Kidney glomerular epithelial cell (primary cell): ENCODE data around the gene BCL11A.

Source experiments
- DNase-seq: peaks from one replicate; lab custom pipeline; 2025; lab: John Stamatoyannopoulos, UW

BCL11A gene

DNA sequence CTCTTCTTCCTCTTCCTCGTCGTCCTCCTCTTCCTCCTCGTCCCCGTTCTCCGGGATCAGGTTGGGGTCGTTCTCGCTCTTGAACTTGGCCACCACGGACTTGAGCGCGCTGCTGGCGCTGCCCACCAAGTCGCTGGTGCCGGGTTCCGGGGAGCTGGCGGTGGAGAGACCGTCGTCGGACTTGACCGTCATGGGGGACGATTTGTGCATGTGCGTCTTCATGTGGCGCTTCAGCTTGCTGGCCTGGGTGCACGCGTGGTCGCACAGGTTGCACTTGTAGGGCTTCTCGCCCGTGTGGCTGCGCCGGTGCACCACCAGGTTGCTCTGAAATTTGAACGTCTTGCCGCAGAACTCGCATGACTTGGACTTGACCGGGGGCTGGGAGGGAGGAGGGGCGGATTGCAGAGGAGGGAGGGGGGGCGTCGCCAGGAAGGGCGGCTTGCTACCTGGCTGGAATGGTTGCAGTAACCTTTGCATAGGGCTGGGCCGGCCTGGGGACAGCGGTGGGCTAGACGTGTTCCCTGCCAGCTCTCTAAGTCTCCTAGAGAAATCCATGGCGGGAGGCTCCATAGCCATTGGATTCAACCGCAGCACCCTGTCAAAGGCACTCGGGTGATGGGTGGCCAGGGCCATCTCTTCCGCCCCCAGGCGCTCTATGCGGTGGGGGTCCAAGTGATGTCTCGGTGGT is 91.9 kb downstream of the BCL11A start:
- DNase-seq = no peak

DNA sequence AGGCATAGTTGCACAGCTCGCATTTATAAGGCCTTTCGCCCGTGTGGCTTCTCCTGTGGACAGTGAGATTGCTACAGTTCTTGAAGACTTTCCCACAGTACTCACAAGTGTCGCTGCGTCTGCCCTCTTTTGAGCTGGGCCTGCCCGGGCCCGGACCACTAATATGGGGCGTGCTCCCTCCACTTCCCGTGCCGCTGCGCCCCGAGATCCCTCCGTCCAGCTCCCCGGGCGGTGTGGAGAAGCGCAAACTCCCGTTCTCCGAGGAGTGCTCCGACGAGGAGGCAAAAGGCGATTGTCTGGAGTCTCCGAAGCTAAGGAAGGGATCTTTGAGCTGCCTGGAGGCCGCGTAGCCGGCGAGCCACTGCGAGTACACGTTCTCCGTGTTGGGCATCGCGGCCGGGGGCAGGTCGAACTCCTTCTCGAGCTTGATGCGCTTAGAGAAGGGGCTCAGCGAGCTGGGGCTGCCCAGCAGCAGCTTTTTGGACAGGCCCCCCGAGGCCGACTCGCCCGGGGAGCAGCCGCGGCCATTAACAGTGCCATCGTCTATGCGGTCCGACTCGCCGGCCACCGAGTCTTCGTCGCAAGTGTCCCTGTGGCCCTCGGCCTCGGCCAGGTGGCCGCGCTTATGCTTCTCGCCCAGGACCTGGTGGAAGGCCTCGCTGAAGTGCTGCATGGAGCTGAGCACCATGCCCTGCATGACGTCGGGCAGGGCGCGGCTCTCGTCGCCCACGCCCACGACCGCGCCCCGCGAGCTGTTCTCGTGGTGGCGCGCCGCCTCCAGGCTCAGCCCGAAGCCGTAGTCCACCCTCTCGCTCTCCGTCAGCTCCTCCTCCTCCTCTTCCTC is 92.7 kb downstream of the BCL11A start:
- DNase-seq = no peak

DNA sequence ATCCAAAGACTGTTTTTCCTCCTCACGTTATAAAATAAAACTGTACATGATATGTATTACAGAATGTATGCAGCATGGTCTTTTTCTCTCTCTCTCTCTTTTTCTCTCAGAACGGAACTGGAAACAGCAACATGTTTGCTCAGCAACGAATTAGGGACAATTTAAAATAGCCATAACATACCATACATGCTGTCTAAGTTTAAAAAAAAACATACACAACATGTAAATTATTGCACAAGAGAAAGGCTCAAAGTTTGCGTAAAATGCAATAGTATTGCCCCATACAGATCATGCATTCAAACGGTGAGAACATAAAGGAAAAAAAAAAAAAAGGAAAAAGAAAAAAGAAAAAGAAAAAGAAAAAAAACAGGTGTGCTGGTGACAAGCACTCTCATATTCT is 93.6 kb downstream of the BCL11A start:
- DNase-seq = no peak

DNA sequence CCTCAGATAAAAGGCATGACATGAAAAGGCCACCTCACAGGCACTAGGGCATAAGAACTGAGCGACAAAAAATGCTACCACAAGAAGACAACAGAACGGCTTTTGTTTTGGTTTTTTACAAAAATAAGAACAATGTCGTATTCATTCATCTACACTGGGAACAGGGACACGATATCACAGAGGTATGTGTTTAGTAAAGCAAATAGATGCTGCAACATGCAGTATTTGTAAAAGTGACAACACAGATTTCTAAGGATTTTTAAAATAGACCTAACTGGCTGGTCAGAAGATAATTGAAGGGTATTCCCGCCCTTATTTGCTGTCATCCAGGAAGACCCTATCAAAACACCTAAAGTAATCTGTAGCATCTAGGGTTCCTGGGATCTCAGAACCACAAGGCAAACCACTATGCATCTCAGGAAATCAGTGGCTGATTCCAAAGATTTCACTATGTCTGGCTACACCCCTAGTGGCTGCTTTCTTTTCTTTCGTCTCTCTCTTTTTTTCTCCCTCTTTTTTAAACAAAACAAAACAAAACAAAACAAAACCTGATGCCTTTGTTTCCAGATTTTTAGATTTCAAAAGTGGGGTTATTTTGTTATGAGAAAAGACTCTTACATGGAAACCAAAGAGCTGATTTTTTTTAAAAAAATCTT is 97.2 kb downstream of the BCL11A start:
- no peak for DNase-seq

DNA sequence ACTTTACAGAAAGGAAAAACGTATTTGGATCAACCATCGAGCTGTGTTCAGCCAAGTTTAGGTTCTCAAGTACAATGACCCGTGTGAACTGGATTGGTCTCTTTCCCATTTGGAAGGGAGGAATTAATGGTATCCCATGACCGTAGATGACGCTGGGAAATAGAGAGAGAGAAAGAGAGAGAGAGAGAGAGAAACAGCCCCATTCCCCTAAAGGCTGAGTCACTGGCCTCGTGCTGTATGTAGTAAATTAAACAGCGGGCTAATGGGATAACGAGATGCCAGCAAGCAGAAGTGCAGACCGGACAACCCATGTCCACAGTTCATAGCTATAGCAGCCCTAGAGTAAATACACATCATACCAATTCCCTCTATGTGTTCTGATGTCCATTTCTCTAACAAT is 99.6 kb downstream of the BCL11A start:
- DNase-seq = no peak

DNA sequence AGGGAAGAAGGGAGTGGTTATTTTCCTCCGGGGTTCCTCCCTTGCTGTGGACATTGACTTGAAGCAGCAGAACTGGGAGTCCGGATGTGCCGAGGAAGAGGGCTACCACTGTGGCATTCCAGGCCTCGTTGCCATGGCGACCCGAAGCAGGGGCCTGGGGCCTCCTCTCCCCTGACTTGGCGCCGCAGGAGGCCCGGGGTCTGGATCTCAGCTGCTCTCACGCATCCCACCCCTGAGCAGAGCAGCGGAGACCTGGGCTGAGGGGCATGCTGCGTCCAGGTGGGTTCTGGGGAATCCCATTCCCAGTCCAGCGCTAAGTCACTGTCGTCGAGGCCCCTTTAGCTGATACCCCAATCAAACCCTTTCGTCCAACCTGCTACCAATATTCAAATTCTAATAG is 100.2 kb downstream of the BCL11A start:
- DNase-seq = no peak

DNA sequence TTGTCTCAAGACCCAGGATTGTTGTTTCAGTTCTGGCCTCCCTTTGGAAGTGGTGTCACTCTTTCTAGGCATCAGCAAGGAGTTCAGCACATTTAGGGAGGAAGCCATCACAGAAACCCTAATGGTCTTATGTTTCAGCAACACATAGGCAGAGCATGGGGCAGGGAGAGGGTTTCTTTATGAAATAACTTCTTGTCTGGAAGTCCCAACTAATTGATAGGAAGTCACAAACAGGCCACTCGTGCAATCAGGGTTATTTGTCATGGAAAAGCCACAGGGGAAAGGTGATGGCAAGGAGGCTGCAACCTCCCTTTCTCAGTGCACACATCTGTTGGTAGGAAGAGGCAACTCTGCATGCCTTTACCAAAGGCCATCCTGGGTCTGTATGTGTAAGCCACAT is 103.0 kb downstream of the BCL11A start:
- DNase-seq = no peak

DNA sequence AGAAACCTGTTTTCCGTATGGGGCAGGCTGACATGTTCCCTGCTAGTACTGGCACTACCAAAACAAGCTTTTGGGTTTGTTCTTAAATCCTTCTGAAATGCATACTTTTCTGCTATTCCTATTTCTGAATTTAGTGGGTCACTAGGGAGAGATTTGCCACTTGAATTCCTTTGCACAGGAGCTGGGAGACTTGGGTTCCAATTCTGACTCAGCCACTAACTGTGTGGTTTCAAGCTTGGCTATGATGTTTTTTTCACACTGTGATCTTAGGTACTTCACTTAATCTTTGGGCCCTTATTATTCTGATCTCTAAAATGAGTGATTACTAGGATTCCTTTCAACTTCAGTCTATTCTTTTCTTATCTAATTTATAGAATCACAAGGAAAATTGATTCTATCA is 105.5 kb downstream of the BCL11A start:
- no peak for DNase-seq

DNA sequence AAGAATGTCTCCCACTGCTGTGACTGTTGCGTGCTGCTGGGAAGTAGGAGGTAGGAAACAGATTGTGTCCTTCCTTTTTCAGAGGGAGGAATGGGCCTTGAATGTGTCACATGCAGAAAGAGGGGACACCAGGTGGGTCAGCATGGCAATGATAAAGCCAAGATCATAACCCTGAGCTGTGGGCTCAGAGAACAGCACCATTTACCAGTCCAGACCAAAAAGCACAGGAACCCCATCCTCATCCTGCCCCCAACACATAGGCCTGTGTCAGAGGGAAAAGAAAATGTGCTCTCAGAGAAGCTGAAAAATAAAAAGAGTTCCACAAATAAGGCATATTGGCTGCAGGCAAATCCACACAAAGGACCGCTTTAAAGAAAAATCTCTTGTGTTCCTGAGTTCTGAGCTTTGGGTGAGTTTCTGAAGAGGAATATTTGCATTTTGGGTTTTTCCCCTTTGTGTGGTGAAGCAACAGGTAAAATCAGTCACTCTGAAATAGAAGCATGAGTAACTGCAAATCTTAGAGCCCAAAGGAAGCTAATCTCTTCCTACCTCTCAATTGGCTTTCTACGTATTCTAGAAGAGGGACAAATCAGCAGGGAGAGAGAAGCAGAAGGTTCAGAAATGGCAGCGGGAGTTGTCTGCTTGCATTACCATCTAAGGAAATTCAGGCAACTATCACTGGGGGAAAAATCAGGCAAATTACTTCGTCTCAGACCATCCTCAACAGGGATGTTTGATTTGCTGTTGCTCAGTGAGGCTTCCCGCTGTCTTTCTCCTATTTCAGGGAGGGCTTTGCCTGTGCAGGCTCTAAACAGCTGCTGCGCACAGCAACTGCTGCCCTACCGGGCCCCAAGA is 106.8 kb downstream of the BCL11A start:
- DNase-seq = no peak

DNA sequence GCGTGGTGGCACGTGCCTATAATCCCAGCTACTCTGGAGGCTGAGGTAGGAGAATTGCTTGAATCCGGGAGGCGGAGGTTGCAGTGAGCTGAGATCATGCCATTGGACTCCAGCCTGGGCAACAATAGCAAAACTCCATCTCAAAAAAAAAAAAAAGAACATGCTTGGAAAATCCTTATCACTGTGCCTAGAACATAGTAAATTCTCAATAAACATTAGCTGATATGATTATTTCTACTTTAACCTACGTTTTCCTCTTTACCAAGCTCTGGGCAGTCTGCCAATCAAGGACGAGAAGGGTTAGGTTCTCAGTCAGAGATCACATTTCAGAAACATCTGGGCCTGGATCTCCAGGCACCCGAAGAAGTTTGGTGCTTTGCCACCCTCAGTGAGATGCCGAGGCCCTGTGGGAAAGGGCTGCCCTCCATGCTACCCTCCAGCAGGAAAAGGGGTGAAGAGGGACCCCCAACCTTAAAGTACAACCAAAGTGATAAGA is 107.7 kb downstream of the BCL11A start:
- no peak for DNase-seq

DNA sequence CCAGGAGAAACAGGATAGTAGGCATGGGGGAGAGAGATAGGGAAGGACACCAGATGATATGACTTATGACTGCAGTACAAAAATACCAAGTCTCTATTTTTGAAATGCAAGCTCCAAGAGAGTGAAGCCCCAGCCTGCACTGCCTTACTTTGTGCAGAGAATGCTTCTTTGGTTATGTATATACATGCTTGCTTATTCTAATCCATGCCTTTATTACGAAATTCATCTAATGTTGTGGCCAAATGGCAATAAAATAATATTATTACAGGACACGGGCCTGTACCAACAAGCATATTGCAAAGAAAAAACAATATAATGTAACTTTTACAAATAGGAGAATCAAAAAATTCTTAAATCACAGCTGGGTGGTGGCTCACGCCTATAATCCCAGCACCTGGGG is 110.8 kb downstream of the BCL11A start:
- DNase-seq = no peak

DNA sequence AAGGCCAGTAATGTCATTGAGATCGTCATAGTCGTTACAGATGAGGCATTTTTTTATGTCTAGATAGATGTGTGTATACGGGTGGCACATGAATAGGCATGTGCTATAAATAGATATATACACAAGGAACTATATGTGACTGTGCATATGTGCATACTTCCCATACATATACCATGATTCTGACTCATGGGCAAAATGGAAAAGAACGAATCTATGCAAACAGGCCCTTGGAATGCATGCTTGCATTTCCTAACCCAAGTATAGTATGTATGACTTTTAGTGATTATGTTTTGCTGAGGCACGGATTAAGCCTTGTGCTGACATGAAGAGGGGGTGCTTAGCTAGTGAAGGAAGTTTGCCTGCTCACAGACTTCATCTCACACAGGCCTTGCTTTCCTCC is 111.7 kb downstream of the BCL11A start:
- no peak for DNase-seq

DNA sequence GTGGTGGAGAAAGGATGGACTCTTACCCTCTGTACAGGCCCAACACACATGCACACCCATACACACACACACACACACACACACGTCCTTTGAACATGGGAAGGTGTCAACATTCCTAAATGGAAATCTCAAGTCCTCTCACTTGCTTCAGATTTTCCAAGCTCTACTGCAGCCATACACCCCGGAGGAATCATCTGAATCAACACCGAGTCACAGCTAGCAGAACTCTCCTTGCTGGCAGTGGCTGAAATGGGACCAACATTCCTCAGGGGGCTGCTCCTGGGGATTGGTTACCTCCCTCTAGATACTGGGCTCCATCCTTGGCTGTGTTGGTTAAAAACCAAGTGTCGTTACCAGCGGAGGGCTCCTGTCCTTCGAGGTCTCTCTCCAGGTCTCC is 112.7 kb downstream of the BCL11A start:
- DNase-seq = no peak

DNA sequence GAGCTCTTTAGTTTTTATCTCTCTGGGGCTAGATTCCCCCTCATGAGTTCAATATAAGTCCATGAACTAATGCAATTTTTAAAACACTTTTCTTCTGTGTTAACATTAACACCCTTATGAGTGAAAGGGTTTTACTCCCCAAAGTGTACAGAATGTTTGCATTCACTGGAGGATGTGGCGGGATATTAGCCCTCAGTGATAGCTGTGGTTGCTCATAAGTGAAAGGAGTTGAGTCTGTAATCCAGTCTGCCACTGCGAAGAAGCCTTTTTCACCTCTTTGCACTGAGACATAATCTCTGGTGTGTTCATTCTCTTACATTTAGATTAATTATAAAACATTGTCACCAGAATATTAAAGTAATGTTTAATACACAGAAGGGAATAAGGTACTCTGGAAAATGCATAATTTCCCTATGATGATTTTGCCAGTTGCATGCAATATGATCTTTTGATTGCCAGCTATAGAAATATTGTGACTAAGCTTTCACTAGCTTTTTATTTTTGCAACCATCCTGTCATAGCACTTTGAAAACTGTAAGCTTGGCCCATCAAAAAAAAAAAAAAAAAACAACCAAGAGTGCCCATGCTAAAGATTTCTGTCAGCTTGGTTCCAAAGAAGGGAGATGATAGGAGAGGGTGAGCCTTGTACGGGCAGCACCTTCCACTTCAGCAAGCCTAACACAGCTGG is 113.2 kb downstream of the BCL11A start:
- no peak for DNase-seq

DNA sequence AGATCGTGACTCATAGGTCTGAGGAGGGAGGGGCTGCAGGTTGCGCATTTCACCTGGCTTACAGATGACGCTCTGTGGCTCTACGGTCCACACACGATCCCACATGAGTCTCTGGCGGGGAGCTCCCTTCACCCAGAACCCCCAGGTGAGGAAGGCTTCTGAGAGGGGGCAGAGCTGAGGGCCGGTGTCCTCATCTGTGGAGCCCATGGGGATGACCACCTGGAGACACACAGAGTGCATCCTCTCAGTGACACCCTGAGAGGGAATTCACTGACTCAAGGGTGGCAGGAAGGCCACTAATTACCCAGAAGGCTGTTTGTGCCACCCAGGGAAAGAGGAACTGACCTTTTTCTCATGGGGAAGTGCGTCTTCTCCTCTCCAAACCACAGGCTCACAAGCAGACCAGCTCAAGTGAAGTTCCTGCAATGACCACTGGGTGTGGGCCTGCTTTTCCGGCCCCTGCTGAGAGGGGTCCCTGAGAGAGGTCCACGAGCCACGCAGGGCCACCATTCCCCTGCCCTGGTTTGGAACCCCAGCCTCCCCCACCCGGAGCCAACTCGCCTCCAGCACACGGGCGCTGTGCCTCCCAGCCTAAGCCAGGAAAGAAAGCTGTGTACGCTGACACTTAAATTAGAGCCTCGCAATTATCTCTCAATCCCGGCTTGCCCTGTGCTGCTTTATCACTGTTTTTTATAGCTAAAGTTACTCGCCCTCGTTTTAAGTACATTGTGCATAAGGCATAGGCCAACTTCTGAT is 114.1 kb downstream of the BCL11A start:
- no peak for DNase-seq

DNA sequence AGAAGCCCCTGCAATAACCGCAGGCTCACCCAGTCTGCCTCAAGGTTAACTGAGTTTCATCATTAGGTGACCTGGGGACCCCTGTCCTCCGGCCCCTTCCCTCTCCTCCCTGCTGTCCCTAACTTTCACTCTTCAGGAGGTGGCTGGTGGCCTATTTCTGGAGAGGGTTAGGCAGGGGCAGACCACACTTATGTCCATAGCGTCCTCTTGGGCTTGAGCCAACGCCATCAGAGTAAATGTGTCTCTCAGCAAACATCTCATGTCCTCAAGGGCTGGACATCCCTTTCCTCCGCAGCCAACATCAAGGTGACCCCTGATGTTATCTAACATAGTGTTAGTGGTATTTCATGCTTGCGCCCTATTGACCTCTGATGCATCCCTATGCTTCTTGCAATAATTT is 114.8 kb downstream of the BCL11A start:
- no peak for DNase-seq

DNA sequence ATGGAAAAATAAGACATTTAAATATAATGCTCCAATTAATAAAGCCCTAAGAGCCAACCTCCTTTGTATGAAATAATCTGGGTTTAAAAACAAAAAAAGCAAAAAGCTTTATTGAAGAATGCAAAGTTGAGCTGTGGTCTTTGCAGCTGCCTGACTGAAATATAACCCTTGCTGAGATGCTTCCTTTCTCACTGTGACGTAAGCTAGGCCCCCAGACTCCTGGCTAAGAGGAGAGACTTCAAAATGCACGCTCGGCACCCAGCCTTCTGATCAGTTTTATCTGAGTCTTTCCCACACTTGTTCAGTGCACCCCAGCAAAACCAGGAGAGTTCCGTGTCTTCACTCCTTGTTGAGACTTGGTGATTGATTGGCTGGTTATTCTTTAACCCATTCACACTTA is 115.3 kb downstream of the BCL11A start:
- no peak for DNase-seq

DNA sequence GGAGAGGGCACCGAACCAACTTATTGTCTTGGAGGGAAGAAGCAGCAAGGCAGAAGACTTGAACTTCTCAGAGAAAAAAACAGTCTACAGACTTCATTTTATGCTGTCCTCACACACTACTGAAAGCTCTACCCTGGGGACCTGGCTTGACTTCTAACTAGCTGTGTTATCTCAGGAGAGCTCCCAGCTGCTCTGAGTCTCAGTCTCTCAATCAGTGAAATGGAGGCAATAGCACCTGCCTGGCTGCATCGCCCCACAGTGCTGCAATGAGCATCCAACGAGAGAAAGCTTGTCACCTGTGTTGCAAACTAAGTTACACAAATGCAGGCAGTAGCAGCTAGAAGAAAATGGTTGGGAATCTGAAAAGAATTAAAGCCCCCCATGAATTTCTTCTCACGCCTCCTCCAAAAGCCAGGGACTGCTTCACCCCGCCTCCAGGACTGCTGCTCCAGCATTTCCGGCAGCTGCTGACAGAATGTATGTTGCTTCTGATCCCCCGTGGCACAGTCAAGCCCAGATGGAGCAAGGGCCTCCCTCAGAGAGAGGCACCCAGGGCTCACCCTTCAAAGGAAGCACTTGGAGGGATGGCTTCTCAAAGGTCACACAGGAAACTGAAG is 116.3 kb downstream of the BCL11A start:
- DNase-seq = no peak

DNA sequence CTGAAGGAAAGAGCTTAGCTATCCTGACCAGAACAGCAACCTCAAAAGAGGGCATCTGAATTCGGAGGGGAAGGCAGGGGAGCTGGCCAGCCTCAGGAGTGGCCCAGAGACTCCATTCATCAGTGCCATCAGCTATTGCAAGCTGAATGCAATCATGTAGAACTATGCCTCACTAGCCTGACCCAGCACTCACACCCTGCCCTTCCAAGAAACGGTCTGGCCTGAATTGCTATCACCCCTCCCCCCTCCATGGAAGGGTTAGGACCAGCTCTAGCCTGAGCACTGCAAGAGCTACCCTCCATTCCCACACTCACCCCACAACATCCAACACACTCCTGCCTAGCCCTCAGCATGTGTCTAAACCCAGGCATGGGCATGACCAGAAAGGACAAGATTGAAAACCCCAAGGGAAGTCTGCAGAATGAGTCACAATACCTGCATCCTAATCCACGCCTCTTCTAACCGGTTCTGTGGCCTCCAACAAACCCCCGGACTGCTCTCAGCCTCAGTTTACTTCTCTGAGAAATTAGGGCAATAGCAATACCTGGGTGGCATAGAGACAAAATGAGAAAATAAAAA is 120.3 kb downstream of the BCL11A start:
- DNase-seq = no peak

DNA sequence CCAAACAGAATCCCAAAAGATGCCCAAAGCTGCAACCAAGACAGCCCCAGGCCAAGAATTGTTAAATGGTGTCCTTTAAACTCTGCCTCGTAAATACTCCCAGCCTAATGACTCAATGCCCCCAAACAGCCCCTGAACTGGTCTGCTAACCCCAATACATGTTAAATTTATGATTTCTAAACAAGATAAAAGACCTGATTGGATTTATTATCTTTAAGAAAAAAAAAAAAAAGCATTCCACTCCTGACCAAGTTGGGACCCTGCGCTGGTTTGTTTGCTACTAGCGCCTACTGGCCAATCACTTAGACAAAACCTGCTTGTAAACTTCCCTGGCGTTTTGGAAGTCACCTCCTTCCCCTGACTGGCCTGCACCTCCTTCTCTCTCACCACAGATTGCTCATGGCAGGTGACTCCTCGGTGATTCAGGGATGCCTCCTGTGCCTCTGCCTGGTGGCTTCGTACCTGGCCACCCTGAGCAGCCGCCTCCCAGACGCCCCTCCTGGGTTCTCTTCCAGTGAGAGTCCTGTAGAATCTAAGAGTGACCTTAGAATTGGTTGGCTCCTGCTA is 121.3 kb downstream of the BCL11A start:
- no peak for DNase-seq
